ENCODE measurements around the gene ZNF565.

GRCh38 chr19:36201684-36202083, 12.8 kb downstream of the ZNF565 start:
- TF ChIP-seq EP300 (IDR thresholded peaks at IDR 0.05): no peak
- no peak for TF ChIP-seq CTCF (IDR thresholded peaks at IDR 0.05)
- TF ChIP-seq POLR2A (IDR thresholded peaks at IDR 0.05): no peak
- TF ChIP-seq POLR2AphosphoS5 (IDR thresholded peaks at IDR 0.05): no peak

Data from sigmoid colon (tissue), 4 donors.